GM18517 (cell line): ENCODE measurements around the gene OR8D2.
A peak's percentile ranks its signal among the peaks of the same experiment; 100 is the strongest.

Experiments used
- ATAC-seq: cut with Tn5 transposase; IDR thresholded peaks from one replicate; pipeline ENCODE4 v1.9.1; 2021; ENCODE audit warnings: mild to moderate bottlenecking, moderate library complexity; ENCODE audit not compliant: unreplicated experiment

The OR8D2 gene, protein sequence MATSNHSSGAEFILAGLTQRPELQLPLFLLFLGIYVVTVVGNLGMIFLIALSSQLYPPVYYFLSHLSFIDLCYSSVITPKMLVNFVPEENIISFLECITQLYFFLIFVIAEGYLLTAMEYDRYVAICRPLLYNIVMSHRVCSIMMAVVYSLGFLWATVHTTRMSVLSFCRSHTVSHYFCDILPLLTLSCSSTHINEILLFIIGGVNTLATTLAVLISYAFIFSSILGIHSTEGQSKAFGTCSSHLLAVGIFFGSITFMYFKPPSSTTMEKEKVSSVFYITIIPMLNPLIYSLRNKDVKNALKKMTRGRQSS

DNA sequence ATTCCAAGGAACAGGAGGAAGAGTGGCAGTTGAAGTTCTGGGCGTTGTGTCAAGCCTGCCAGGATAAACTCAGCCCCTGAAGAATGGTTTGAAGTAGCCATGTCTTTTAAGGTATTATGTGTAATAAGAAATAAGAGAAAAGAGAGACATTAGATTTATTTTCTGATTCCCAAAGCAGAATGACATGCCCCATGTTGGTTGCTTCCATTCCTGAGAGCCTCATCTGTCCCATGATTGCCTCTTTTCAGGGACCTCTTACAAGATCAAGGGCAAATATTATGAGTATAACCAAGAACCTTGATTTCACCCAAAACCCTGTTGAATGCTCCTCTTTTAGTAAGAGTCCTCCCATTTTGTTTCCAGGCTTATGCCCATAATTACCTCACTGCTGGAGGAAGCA is at the start of gene OR8D2:
TSS of gene OR8D2 (minus strand) at position 101 of the 400 bp plus-strand sequence. CDS start at position 101, 0 bp downstream.
- ATAC-seq, result no peak

DNA sequence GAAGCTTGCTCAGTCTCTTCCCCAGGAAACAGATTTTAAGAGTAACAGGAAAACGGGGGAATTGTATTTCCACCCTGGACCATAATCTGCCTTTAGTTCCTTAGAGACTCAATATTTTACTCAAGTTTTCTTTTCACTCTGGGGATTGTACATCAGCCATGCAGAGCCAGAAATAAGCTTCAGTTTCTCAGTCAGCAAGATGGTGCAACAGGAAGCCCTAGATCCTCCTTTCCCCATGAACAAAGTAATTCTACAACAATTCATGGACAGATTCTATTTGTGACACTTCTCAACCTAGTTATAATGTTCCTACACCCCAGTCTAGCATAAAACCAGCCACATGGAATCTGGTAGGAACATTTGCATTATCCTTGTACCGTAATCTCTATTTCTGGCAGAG is 39.6 kb upstream of the OR8D2 start:
- no peak for ATAC-seq

DNA sequence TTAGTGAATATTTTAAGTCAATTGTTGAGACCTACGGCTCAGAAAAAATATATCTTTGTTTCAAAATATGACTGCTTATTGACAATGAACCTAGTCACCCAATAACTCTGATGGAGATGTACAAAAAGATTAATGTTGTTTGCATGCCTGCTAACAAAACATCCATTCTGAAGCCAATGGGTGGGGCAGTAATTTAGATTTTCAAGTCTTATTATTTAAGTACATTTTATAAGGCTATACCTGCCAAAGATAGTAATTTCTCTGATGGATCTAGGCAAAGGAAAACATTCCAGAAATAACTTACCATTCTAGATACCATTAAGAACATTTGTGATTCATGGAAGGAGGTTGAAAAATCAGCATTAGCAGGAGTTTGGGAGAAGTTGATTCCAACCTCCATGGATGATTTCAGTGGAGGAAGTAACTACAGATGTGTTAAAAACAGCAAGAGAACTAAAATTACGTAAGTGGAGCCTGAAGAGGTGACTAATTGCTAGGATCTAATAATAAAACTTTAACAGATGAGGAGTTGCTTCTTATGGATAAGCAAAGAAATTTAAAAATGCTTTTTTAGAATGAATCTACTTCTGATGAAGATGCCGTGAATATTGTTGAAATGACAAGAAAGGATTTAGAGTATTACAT is 26.4 kb upstream of the OR8D2 start:
- ATAC-seq, result no peak

DNA sequence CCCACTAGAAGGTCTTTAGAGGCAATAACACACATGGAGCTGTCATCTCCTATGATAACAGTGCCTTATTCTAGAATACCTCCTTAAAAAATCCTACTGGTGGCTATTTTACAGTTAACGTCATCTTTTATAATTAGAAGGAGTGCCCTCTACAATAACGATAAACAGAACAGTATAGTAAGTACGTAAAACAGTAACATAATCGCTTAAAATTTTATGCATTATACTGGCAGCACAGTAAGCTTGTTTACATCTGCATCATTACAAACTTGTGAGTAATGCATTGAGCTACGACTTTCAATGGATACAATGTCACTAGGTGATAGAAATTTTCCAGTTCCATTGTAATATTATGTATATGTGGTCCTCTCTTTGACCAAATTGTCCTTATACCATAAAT is 24.3 kb upstream of the OR8D2 start:
- ATAC-seq, result no peak

DNA sequence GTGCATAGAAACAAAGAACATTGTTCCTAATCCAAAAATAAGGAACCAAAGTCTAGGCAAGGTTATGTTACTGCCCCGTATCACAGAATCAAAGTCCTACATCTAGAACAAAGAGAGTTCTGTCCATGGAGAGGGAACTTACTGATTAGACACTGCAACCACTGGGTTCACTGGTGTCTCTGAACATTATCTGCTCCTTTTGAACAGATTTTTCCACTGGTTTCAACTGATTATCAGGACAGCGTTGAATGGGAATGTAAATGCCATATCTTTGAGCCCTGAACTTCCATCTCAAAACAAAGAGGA is 20.1 kb upstream of the OR8D2 start:
- no peak for ATAC-seq

DNA sequence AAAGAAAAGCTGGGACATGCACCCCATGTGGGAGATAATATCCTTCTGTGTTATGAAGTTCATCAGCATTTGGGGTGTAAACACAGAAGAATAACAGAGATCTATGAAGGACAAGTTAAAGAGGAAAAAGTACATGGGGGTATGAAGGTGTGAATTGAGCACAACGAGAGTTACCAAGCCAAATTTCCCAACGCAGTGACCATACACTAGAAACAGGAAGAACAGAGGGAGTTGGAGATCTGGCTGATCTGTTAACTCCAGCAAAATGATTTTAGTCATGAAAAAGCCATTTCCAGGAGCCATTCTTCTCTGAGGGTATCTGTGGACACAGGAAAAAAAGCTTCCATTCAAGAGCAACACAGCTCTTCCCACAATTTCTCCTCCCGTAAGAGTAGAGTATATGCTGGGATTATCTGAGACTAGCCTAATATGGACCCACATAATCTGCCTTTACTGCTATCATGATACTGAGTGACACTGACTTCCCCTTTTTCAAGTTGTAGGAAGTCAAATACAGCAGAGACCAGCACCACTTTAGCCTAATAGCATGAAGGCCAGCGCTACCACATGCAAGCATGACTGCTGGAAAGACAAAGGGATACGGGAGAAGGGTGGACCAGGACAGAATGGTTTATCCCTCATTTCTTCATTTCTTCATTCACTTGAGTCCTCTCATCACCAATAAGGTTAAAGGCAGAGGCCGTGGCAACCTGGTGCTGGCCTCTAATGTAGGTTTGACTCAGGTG is 19.6 kb upstream of the OR8D2 start:
- no peak for ATAC-seq

DNA sequence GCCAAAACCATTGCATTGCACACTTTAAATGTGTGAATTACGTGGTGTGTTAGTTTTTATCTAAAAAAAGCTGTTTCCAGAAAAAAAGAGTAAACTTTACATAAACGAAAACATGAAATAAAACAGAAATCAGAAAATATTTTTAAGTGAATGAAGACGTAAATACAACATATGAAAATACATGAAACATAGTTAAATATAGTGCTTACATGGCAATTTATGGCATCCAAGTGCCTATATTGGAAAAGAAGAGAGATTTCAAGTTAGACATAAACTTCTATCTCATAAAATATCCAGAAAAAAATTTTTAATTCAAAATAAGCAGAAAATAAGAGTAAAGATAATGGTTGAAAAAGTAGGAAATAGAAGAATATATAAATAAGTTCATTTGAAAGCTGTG is 11.9 kb upstream of the OR8D2 start:
- ATAC-seq, result no peak

DNA sequence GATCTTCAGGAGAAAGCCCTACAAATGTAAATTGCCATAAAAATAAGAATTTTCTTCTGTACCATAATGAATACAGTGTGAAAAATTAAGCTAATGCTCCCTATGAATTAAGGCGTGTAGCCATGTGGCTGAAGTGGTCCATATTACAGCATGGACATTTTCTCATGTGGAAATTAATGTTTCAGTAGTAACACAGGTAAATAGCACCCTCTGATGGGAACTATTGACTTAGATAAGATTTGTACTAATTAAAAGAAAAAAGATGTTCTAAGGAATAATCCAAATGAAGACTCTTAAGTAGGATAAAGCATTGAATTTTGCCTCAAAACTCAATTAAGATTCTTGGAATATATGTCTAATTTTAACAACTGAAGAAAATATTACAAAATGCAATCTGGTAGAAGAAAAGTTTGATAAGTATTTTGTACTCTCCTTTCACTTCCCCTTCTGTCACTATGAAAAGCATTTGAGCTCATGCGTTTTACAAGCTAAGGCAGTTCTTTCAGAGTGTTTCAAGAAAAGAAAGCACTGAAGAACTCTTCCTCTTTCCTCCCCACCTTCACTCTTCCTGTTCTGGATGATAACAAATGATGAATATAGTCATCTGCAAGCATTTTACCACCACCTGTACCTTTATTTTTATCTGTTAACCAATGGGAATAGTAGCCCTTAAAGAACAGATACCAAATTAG is 9.9 kb upstream of the OR8D2 start:
- peak; percentile 99 for ATAC-seq

DNA sequence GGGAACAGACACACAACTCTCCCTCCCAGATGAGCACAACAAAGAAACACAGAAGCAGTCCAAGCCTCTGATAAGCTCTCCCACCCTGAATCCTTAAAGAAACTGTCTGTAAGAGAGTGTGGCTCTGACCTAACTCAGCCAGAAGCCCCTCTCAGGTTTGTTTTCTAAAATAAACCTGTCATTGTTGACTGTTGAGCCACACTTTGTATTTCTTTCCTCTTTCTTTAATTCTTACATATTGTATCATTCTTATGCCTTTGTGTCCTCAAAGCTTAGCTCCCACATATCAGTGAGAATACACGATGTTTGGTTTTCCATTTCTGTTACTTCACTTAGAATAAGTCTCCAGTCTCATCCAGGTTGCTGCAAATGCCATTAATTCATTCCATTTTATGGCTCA is 7.8 kb upstream of the OR8D2 start:
- ATAC-seq, result no peak

DNA sequence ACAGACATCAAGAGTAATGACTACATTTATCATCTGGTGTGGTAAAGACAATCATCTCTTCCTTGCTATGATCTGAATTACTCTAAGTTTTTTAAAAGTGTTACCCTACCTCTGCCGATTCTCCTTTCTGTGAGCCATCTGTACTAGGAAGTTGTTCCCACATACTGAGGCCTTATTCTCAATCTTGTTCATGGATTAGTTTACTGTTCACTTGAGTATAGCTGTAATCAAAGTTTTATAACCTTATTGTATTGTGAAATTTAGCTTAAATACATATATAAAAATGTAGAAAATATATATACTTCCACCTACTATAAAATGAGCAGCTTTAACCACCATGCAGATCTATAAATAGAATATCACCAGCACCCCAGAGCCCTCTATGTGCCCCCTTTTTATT is 2.4 kb upstream of the OR8D2 start:
- no peak for ATAC-seq

DNA sequence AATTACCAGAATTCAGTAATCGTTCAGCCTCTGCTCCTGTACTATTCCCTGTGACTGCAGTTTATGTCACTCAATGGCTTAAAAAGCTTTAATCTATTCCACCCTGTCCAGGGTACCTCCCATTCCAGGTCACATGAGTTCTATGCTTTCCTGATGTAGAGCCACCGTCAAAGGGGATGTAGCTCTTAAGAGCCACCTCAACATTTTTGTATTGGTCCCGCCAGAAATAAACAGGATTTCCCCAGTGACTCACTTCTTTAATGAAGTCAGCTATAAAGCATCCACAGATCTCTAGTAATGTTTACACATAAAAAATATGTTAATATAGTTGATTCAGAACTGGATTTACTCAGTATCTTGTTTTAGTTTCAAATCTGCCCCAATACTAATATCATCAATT is 4.9 kb downstream of the OR8D2 start:
- no peak for ATAC-seq

DNA sequence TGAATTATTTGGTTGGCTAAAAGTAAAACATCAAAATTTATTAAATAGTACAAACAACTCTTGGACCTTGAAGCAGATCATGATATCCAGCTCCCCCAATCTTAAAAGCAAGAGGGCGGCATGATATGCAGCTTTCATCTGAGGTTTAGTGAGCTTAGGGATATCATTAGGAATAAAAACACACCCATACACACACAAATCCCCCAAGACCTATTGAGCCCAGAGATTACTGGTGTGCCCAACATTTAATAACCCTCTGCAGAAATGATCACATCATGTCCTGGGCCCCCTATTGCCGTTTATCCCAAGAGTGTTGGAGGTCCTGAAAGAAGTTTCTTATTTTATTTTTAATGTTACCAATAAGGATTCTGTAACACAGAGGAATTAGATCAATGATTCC is 6.1 kb downstream of the OR8D2 start, which contains the start of gene OR8D1:
TSS of gene OR8D1 (minus strand) at position 101 of the 400 bp plus-strand sequence. CDS start 3,183 bp downstream, outside the sequence.
- ATAC-seq, result no peak

DNA sequence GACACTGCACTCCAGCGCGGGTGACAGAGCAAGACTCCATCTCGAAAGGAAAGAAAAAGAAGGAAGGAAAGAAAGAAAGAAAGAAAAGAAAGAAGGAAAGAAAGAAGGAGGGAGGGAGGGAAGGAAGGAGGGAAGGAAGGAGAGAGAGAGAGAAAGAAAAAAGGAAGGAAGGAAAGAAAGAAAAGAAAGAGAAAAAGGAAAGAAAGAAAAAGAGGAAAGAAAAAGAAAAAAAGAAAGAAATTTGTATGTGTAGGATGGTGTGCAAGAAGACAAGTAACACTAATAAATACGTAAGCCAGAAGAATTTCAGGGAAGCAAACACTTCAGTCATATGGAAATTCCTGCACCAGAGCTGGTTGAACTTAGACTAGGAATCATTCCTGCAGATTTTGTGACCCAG is 6.9 kb downstream of the OR8D2 start:
- no peak for ATAC-seq

DNA sequence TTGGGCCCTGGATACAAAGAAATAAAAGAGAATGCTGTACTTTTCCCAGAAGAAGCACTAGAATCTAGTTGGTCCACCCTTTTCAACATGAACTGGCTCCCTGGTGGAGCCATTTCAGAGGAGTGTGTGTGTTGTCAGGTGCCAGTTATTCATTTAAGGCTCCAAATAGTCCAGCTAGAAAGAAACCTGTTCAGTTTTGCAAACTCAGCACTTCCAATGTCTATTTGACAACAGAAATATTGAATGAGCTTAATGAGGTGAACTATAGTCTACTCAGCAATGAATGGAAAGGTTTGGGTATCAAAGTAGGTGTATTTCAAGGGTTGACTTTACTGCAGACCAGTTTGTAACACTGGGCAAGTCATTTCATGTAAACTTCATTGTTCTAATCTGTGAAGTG is 8.3 kb downstream of the OR8D2 start:
- no peak for ATAC-seq

DNA sequence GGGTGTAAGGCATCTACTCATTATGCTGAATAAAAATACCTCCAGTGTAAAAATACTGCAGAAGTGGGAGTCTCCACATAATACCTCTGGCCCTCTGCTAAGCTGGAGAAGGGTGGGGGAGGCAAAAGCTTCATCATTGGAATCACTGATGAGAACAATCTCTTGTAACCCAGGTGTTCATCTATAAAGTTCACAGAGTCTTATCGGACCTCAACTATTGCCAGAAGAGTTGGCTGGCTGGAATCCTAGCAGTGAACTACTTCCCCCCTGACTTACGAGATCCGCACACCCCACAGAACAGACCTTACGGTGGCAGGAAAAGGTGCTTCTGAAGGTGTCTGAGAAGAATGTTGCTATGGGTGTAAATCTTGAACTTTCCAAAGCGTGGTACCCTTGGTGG is 8.7 kb downstream of the OR8D2 start:
- ATAC-seq, result no peak

DNA sequence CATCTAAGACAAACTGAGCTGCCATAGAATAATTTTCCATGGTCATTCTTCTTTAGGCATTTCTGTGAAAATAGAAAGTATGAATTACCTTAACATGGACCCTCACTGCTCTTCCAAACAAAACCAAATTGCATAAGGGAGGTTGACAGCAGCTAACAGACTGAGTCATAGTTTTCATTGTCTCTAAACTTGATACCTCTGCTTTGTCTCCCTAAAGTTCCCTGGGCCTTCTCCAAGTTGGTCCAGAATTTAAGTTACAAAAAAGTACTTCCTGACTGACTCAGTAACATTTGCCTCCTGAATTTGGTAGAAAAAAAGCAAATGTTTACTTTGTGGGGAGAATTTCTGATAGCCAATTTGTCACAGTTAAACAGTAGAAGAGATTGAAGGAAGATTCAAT is 9.3 kb downstream of the OR8D2 start:
- no peak for ATAC-seq

DNA sequence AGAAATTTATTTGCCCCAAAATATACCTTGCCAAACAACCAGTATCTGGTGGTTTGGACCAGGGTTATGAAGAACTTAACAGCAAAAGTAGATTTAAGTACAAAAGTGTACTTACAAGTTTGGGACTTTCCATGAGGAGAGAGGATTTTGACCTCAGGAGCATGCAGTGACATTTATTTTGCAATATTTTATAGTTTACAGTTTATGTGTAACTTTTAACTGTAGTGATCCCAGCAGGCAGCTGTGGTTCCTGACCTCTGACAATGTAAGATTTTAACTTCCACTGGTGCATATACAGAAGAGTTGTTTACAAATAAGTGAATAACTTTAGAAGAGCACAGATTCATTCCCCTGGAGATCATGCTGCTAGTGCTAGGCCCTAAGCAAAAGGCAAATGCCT is 12.9 kb downstream of the OR8D2 start:
- no peak for ATAC-seq

DNA sequence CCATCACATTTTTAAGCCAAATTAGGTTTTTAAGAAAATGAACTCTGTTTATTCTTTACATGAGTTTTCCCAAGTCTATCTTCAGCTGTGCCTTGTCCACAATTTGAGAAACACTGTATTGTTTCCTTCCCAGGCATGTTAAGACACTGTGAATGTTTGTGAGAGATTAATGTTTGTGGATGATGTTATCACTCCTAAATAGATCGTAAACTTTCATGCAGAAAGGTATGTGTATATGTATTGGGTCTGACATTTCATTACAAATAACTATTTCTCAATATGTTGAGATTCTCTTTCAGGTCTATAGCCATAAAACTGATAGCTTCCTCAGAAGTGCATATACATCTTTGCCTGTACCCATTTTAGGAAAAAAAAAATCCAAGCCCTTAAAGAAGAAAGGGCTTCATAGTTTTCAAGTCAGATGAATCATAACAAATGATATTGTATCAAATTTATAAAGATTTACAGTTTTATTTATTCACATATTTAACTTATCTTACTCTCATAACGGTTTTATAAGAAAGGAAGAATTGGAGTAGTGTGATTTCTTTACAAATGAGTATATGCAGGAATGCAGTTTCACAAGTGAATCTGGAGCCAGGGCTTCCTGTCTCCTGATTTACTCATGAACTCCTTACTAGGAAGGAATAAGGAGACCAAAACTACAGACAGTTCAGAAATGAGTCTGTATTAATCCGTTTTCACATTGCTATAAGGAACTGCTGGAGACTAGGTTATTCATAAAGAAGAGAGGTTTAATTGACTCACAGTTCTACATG is 17.5 kb downstream of the OR8D2 start:
- ATAC-seq, result no peak

DNA sequence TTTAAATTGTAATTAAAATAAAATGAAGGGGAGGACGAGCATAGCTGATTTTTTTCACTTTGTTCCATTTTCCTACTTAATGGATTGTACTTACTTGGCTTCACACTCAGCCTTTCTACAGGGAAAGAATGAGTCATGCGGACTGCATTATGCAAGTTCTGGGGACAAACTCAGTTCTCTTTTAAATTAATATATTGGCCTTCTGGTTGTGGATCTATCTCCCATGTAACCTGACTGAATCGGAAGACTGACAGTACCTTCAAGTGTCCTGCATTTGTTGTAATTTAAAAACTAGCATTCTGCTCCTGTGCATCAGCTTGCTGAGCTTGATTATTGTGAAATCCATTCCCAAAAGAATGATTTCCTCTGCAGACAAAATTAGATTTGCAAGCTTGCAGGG is 18.4 kb downstream of the OR8D2 start:
- ATAC-seq, result no peak

DNA sequence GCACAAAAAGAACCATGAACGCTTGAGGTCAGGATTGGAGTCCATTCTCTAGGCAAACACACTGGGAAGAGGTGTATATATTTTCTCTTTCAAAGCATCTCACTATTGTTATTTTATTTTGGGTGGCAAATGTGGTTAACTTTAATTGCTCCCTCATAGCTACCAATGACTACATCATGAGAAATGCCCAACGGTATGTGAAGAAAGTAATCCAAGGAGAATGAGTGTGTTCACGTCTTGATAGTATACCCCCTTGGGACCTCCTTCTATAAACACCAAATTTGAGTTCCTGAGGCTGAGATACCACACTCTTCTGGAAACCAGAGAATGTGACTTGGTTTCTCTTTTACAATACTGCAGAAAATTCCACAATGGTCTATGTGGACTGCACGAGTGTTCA is 22.1 kb downstream of the OR8D2 start:
- no peak for ATAC-seq

DNA sequence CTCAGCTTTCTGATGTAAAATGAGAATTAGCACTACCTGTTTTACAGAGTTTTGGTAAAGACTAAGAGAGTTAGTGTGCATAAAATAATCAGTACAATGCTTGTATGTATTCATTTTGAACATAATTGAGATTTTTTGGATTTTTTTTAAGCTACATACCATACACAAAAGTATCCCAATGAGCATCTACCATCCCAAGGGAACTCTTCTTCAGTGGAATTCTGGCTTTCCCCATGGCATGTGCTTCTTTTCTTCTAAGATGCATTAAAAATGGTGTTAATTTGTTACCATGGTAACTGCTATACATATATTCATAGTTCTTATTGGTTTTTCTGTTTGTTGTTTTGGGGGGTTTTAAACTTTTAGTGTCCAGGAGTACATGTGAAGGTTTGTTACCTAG is 24.0 kb downstream of the OR8D2 start:
- no peak for ATAC-seq
